ENCODE measurements around the gene HOXB2. TPM values are rescaled to one million over a fixed set of nuclear protein-coding genes. Genes with fewer than 3 reads are reported as not detected.

Gene HOXB2
- total and polyA plus RNA-seq, 2 of the 8 experiments (the other 6 are each of a cell fraction or from before 2014, with no cell fraction given): not detected

GRCh38 chr17:48589060-48589830 lies 44.3 kb upstream of the HOXB2 start (continued):
- TF ChIP-seq CHD7 (IDR thresholded peaks at IDR 0.05; ENCODE audit: insufficient replicate concordance, low read length) (no peak), TAF7 (optimal IDR thresholded peaks at IDR 0.05; ENCODE audit: borderline replicate concordance, low read depth, low read length) (no peak), EP300 (IDR thresholded peaks at IDR 0.05; ENCODE audit: borderline replicate concordance in 1 of 2, low read depth in 2 of 2, low read length in 2 of 2) (no peak), EZH2 (IDR thresholded peaks at IDR 0.05; ENCODE audit: low read depth, low read length, severe bottlenecking) (no peak), CBX8 (IDR thresholded peaks at IDR 0.05; ENCODE audit: borderline replicate concordance, low read depth, low read length) (no peak), SRF (IDR thresholded peaks at IDR 0.05; ENCODE audit: low read depth, low read length) (no peak), GTF2F1 (IDR thresholded peaks at IDR 0.05; ENCODE audit: borderline replicate concordance, low read depth, low read length) (no peak), HDAC2 (IDR thresholded peaks at IDR 0.05; ENCODE audit: borderline replicate concordance in 1 of 2, low read depth in 2 of 2, low read length in 2 of 2) (no peak), BCL11A (IDR thresholded peaks at IDR 0.05; ENCODE audit: low read depth in 2 of 2, low read length in 2 of 2) (no peak)
